GM12891 (cell line): ENCODE results near the gene ANKRD55.
"Not testable (repeated sequence)": the region's sequence is repeated elsewhere in the genome, so short reads cannot be mapped to it uniquely, and the experiment has no call there.

Experiments used
- DNase-seq: peaks from one replicate; pipeline ENCODE4 v3.0.0; 2011; ENCODE audit warnings: low spot score; ENCODE audit not compliant: insufficient read length
- FAIRE-seq: peaks from 2 replicates; lab custom pipeline; 2011; peaks lifted over from hg19 to GRCh38; lab: Jason Lieb, UNC
- PAX5 ChIP-seq: IDR thresholded peaks from 2 replicates; pipeline ENCODE4 v1.6.1; 2011; ENCODE audit warnings: low read length, moderate library complexity, mild to moderate bottlenecking; ENCODE audit not compliant: insufficient read depth, severe bottlenecking
- POLR2A ChIP-seq: IDR thresholded peaks from 2 replicates; pipeline ENCODE4 v1.6.1; 2011; ENCODE audit warnings: low read depth, low read length, control low read depth
- POLR2AphosphoS5 ChIP-seq: IDR thresholded peaks from 2 replicates; pipeline ENCODE4 v1.6.1; 2011; ENCODE audit warnings: low read depth, low read length, control low read depth
- POU2F2 ChIP-seq: IDR thresholded peaks from 2 replicates; pipeline ENCODE4 v1.6.1; 2011; ENCODE audit warnings: low read depth, mild to moderate bottlenecking, control low read depth, low read length, moderate library complexity
- SPI1 ChIP-seq: IDR thresholded peaks from 2 replicates; pipeline ENCODE4 v1.6.1; 2011; ENCODE audit warnings: low read depth, low read length, control low read depth
- TAF1 ChIP-seq: IDR thresholded peaks from 2 replicates; pipeline ENCODE4 v1.6.1; 2011; ENCODE audit warnings: low read depth, low read length, control low read depth

The ANKRD55 gene

DNA sequence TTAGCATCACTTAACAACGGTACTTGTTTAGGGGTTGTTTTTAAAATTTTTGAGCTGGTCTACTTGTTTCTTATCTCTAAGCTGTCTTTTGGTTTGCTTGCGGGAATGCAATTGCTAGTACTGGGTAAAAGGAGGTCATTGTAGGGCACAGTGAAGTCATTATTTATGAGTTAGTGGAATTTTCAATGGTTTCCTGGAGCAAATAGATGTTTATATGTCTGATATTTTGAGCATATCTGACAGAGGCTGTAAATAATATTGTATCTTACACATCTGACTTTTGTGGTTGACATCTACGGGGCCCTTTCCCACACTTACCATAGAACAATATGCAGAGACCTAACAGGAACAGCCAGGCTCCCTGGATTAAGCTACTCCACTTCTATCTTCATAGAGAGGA lies 147.9 kb downstream of the ANKRD55 start:
- FAIRE-seq = no peak
- TF ChIP-seq SPI1 (no peak), POU2F2 (no peak), PAX5 (no peak), TAF1 (no peak), POLR2A (no peak), POLR2AphosphoS5 (no peak)
- no peak for DNase-seq

DNA sequence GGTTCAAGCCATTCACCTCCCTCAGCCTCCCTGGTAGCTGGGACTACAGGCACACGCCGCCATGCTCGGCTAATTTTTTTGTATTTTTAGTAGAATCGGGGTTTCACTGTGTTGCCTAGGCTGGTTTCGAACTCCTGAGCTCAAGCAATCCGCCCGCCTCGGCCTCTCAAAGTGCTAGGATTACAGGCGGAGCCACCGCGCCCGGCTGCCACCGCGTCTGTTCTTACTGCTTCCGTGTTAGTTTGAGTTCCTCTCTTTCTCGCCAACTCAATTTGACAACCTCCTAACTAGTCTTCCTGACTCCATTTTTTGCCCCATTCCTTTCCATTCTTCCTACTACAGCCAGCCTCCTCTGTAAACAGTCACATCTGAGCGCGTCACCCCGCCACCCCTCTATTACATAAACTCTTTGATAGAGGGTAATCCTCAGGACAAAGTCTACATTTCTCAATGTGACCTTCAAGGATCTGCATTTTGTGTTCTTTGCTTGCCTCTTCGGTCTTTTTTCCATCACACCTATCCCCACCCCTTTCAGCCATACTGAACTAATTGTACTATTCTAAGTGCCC lies 149.8 kb downstream of the ANKRD55 start:
- TF ChIP-seq TAF1 (no peak), SPI1 (no peak), POLR2A (no peak), PAX5 (no peak), POLR2AphosphoS5 (no peak)
- no peak for FAIRE-seq
- DNase-seq = no peak

GRCh38 chr5:56081053-56081642 lies 152.0 kb downstream of the ANKRD55 start:
- not testable (repeated sequence) for FAIRE-seq, DNase-seq

DNA sequence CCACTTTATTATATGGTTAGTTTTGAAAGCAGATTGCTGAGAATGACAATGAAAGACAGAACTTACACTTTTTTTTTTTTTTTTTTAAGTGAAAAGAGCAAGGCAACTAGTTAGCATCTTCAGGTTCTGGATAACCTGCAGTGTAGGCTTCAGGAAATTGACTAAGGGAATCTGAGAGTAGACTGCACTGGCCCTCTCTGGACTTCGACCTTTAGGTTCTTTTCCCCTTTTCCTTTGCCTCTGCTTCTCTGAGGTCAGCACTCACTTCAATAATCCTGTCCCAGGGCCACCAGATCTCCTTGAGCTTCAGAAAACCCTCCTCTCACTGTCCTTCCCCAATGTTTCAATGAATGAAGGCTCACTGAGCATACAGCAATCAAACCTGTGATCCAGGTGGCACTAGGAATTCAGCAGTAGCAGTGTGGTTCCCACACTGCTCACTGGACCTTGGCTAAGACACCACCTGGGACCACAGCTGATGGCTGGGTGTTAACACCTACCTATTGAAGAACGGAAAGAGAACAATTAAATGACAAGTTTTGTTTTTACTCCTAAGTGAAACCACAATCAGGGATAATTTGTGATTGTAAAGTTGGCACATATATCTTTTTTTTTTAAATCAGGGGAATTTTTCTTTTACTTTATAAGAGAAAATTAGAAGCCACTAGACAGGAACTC lies 152.6 kb downstream of the ANKRD55 start:
- no peak for DNase-seq
- no peak for TF ChIP-seq POLR2AphosphoS5
- no peak for TF ChIP-seq POLR2A
- TF ChIP-seq PAX5 = peak; percentile 73
- TF ChIP-seq SPI1 = no peak
- TF ChIP-seq TAF1 = no peak
- peak; percentile 56 for FAIRE-seq

GRCh38 chr5:56079157-56079500 lies 154.0 kb downstream of the ANKRD55 start:
- FAIRE-seq, DNase-seq: not testable (repeated sequence)

DNA sequence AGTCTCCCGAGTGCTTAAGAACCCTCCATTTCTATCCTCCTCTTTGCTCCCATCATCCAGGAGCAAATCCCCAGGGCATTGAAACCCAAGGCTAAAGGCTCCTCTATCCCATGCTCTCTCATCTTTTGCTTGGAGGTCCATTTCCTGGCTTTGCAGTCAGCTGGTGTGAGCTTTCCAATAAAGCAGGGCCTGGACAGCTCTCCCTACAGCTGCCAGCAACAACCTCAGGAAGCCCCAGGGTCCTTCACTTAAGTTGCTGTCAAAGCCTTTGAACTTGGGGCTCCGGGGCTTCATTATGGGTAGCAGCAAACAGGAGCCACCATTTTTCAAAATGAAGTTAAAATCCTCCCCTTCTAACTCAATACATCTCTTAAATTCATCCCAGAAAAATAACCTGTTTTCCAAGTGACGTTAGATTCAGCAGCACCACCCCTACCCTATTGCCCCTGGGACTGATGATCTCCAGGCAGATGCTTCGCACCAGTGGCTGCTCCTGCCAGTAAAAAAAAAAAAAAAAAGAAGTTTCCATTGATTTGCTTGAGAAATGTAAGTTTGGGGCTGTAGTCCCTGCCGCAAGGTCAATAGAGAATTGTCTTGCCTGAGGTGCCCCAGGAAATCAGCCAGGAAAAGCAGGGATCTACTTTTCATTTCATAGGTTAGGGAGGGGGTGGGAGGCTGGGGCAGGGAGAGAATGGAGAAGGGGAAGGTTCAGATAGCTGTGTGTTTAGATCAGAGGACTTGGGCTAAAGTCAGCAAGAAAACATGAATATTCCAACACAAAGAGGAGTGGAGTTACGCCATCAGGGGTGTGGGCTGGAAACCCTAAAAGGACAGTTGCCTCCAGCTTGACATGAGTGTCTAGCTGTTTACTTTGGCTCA lies 154.6 kb downstream of the ANKRD55 start:
- FAIRE-seq (no peak), DNase-seq (no peak)
- no peak for TF ChIP-seq TAF1
- no peak for TF ChIP-seq POLR2AphosphoS5
- TF ChIP-seq POU2F2 = no peak
- no peak for TF ChIP-seq SPI1
- TF ChIP-seq PAX5 = no peak
- TF ChIP-seq POLR2A = no peak

DNA sequence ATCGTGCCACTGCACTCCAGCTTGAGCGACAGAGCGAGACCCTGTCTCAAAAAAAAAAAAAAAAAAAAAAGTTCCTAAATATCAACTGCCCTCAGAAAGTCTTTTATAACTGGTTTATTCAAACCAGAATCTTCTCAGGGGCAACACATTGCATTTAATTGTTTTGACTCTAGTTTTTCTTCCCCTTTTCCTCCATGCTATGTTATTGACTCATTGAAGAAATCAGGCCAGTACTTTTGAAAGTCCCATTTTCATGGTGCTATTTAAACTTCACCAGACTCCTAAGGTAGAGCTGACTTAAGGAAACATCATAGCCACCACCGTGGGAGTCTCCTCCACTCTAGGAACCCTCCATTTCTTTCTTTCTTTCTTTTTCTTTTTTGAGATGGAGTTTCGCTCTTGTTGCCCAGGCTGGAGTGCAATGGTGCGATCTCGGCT lies 155.3 kb downstream of the ANKRD55 start:
- no peak for TF ChIP-seq SPI1
- no peak for TF ChIP-seq POLR2A
- no peak for TF ChIP-seq TAF1
- TF ChIP-seq PAX5 = no peak
- no peak for TF ChIP-seq POLR2AphosphoS5
- no peak for TF ChIP-seq POU2F2
- no peak for DNase-seq
- no peak for FAIRE-seq

GRCh38 chr5:56076486-56076885 lies 156.6 kb downstream of the ANKRD55 start:
- no peak for DNase-seq
- FAIRE-seq = no peak
- no peak for TF ChIP-seq POU2F2

DNA sequence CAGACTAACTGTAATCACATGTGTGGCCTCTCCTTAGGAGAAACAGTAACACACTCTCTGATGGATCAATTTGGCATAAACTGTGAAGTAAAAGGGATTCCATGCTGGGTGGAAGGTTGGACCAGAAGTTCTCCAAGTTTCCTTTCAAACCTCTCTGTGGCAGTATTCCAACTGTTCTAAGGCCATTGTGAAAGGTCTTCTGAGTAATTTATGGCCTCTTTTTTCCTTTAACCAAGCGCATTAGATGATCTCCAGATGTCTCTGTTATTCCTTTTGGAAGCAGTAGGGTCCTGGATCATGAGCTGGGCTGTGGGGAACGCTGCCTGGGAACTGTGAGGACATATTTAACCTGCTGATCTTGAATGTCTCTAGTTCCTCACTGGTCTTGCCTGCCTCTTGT lies 157.8 kb downstream of the ANKRD55 start:
- no peak for FAIRE-seq
- no peak for TF ChIP-seq POLR2A
- TF ChIP-seq POLR2AphosphoS5 = no peak
- no peak for TF ChIP-seq TAF1
- TF ChIP-seq SPI1 = no peak
- no peak for TF ChIP-seq PAX5
- no peak for TF ChIP-seq POU2F2
- no peak for DNase-seq
